Measurements from ENCODE around the gene TOPBP1.
A peak's percentile ranks its signal among the peaks of the same experiment; 100 is the strongest.
"Not testable (repeated sequence)": the region's sequence is repeated elsewhere in the genome, so short reads cannot be mapped to it uniquely, and the experiment has no call there.

The TOPBP1 gene

GRCh38 chr3:133661454-133662277 is at the start of gene TOPBP1:
Gene TOPBP1 (minus strand): TSS chr3:133661941. CDS start chr3:133661127, 814 bp downstream.
- peak; percentile 82 for DNase-seq

GRCh38 chr3:133711013-133711412 is 49.3 kb upstream of the TOPBP1 start:
- DNase-seq, result no peak

GRCh38 chr3:133709139-133709750 is 47.5 kb upstream of the TOPBP1 start:
- DNase-seq, result no peak

- DNase-seq, result no peak
Measured at GRCh38 chr3:133706033-133706432, 44.3 kb upstream of the TOPBP1 start.

- DNase-seq, result no peak
Measured at GRCh38 chr3:133703915-133704314, 42.2 kb upstream of the TOPBP1 start.

- no peak for DNase-seq
Measured at GRCh38 chr3:133701435-133702358, 40.0 kb upstream of the TOPBP1 start.

GRCh38 chr3:133700351-133700750 is 38.6 kb upstream of the TOPBP1 start:
- no peak for DNase-seq

- no peak for DNase-seq
Measured at GRCh38 chr3:133699903-133700302, 38.2 kb upstream of the TOPBP1 start.

GRCh38 chr3:133699467-133699866 is 37.7 kb upstream of the TOPBP1 start:
- no peak for DNase-seq

GRCh38 chr3:133697960-133698359 is 36.2 kb upstream of the TOPBP1 start:
- DNase-seq, result no peak

GRCh38 chr3:133695560-133696171 is 33.9 kb upstream of the TOPBP1 start:
- DNase-seq, result no peak

- DNase-seq, result no peak
Measured at GRCh38 chr3:133694288-133695268, 32.8 kb upstream of the TOPBP1 start.

- DNase-seq, result no peak
Measured at GRCh38 chr3:133693821-133694220, 32.1 kb upstream of the TOPBP1 start.

GRCh38 chr3:133692759-133693158 is 31.0 kb upstream of the TOPBP1 start:
- DNase-seq, result no peak

GRCh38 chr3:133691273-133692107 is 29.7 kb upstream of the TOPBP1 start:
- DNase-seq, result no peak

- DNase-seq, result not testable (repeated sequence)
Measured at GRCh38 chr3:133677993-133678392, 16.3 kb upstream of the TOPBP1 start.

GRCh38 chr3:133676336-133677118 is 14.8 kb upstream of the TOPBP1 start:
- DNase-seq, result no peak

- DNase-seq, result no peak
Measured at GRCh38 chr3:133675631-133676335, 14.0 kb upstream of the TOPBP1 start.

GRCh38 chr3:133674290-133674919 is 12.7 kb upstream of the TOPBP1 start:
- no peak for DNase-seq
